ENCODE results near the gene MAP4K5.

Gene MAP4K5

DNA sequence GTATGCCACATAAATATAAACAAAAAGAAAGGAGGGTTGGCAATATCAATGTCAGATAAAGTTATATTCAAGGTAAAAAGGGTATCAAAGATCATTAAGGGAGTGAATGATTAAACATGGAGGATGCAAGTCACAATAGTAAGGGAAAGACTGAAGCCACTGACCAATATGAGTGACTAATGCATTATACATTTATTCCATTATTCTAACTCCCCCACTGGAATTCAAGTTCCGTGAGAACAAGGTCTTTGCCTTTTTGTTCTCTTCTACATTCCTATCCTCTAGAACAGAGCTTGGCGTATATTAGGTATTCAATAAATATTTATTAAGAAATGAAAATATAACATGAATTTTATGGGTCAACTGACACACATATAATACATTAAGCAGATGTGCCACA, 30.7 kb downstream of the MAP4K5 start:
- TF ChIP-seq, protein P1, sequence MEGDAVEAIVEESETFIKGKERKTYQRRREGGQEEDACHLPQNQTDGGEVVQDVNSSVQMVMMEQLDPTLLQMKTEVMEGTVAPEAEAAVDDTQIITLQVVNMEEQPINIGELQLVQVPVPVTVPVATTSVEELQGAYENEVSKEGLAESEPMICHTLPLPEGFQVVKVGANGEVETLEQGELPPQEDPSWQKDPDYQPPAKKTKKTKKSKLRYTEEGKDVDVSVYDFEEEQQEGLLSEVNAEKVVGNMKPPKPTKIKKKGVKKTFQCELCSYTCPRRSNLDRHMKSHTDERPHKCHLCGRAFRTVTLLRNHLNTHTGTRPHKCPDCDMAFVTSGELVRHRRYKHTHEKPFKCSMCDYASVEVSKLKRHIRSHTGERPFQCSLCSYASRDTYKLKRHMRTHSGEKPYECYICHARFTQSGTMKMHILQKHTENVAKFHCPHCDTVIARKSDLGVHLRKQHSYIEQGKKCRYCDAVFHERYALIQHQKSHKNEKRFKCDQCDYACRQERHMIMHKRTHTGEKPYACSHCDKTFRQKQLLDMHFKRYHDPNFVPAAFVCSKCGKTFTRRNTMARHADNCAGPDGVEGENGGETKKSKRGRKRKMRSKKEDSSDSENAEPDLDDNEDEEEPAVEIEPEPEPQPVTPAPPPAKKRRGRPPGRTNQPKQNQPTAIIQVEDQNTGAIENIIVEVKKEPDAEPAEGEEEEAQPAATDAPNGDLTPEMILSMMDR (conservative IDR thresholded peaks at IDR 0.05), result no peak
- no peak overlapping the region for H3K27ac ChIP-seq

DNA sequence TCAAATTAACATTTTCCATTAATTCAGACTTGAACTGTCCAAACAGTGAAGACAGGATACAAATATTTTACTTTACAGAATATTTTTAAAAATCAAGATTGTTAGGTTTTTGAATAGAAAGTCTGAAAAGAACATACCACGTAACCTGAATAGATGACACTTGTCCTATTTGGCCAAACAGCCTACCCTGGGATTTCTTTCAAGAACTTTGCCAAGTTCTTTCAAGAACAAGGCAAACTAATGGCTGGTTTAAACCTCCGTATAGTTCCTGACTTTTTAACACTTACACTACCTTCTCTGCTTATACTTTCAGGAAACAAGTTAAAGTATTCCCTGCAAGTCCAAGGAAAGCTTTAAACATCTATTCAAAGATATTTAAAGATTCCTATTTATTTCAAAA, 35.0 kb downstream of the MAP4K5 start:
- TF ChIP-seq, protein P1 (conservative IDR thresholded peaks at IDR 0.05), result no peak
- no peak overlapping the region for H3K27ac ChIP-seq

DNA sequence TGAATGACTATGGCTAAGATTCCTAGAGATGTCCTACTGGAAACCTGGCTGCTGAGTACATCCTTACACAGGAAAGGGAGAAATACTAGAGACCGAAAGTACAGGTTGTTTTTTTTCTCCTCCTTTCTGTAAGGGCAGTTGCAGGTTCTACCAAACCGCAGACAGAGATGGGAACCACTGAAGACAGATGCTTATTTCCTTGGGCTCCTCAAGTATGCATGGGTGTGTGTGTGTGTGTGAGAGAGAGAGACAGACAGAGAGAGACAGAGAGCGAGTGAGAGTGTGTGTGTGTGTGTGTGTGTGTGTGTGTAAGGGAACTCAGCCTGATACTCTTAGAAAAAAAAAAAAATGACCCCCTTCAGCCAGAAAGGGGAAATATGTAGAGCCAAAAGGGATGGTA, 42.5 kb downstream of the MAP4K5 start:
- TF ChIP-seq, protein P1 (conservative IDR thresholded peaks at IDR 0.05), result no peak
- no peak overlapping the region for H3K27ac ChIP-seq

DNA sequence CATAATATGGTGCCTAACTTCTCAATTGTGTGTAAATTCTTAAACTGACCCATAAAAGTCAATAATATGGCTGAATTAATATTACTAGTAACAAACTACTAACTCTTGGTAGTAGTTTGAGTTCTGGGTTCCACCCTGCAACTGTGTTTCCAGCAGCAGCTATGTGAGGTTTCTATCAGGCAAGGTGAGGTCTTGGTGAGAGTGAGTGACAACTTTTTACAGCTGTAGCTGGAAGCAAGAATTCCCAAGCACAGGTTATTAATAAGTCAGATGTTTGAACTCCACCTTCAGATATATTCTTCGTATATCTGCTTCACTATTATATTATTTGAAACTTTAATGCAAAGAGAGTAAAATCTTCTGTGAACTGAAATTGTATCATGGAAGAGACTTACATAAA, 43.8 kb downstream of the MAP4K5 start:
- H3K27ac ChIP-seq, result no peak overlapping the region
- TF ChIP-seq, protein P1 (conservative IDR thresholded peaks at IDR 0.05), result no peak

DNA sequence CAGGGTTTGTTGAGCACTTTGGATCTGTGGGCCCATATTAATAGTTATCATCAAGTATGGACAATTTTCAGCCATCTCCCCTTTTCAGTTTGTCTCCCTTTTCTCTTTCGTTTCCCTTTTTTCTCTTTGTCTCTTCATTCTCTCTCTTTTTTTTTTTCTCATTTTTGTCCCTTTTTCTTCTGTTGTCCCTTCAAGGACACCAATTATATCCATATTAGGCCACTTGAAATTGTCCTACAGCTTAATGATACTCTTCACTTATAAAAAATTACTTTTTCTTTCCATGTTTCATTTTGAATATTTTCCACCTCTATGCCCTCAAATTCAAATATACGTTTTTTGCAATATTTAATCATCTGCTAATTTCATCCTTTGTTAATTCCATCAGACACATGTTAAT, 53.3 kb downstream of the MAP4K5 start:
- no peak overlapping the region for H3K27ac ChIP-seq
- TF ChIP-seq, protein P1 (conservative IDR thresholded peaks at IDR 0.05), result no peak

DNA sequence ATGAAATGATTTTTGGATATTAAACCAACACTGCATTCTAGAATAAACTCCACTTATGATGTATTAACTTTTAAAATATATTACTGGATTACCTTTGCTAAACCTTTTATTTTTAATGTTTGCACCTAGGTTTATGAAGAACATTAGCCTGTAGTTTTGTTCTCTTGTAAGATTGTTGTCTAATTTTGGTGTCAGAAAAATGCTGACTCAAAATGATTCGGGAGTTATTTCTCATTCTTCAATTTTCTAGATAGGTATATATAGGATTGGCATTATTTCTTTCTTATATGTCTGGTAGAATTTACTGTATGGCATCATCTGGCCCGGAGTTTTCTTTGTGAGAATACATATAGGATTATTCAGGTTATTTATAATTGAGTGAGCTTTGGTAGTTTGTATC, 54.6 kb downstream of the MAP4K5 start:
- H3K27ac ChIP-seq, result no peak overlapping the region
- TF ChIP-seq, protein P1 (conservative IDR thresholded peaks at IDR 0.05), result no peak

DNA sequence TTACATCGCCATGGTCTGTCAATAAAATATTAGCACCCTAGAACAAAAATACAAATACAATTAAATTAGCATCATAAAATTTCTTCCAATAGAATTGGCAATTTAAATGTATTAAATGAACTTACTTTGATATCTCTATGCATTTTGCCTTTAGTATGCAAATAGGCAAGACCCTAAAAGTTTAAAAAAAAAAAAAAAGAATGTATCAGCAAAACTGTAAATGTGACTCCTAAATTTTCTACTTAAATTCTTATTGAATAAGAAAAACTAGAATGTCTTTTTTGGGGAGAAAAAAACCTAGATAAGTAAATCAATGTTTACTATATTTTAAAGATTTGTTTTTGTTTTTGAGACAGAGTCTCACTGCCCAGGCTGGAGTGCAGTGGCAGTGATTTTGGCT, 56.2 kb downstream of the MAP4K5 start:
- TF ChIP-seq, protein P1 (conservative IDR thresholded peaks at IDR 0.05), result no peak
- H3K27ac ChIP-seq, result no peak overlapping the region

DNA sequence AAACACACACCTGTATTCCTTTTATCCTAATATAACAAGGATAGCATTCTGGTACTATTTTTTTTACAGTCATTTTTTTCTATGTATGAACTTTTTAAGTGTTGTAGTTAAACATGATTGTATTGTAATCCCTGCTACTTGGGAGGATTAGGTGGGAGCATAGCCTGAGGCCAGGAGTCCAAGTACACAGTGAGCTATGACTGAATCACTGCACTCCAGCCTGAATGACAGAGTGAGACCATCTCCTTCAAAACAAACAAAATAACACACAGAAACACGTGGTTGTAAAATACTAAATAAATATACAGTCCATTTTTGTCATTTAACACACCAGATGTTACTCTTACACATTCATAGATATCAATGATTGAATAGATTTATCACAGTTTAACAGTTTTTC, 56.9 kb downstream of the MAP4K5 start:
- H3K27ac ChIP-seq, result no peak overlapping the region
- TF ChIP-seq, protein P1 (conservative IDR thresholded peaks at IDR 0.05), result no peak
